Left ventricle myocardium inferior (tissue), 1 donor: Measurements from ENCODE around the gene NFATC2IP. TPM values are rescaled to one million over a fixed set of nuclear protein-coding genes. Genes with fewer than 3 reads are reported as not detected.

Experiments
- DNase-seq: peaks from one replicate; pipeline ENCODE4 v3.0.0-alpha.2; 2020
- H3K27ac ChIP-seq: fragments of 200-600 bp; replicated peaks from 2 replicates; pipeline ENCODE4 v1.8.0; 2021
- H3K27me3 ChIP-seq: fragments of 200-600 bp; 2 replicates; pipeline ENCODE4 v1.8.0; 2021; ENCODE audit warnings: low read depth
- H3K36me3 ChIP-seq: fragments of 200-600 bp; 2 replicates; pipeline ENCODE4 v1.8.0; 2021
- H3K4me1 ChIP-seq: fragments of 200-600 bp; 2 replicates; pipeline ENCODE4 v1.8.0; 2021
- H3K4me3 ChIP-seq: fragments of 200-600 bp; 2 replicates; pipeline ENCODE4 v1.8.0; 2021; ENCODE audit warnings: mild to moderate bottlenecking, moderate library complexity
- H3K9me3 ChIP-seq: fragments of 200-600 bp; replicated peaks from 2 replicates; pipeline ENCODE4 v1.8.0; 2021
- CTCF ChIP-seq: fragments of 200-600 bp; IDR thresholded peaks from 2 replicates; pipeline ENCODE4 v1.8.0; 2021; ENCODE audit warnings: antibody characterized with exemption, mild to moderate bottlenecking, borderline replicate concordance
- intact Hi-C: fragments of 100-400 bp; cut with micrococcal nuclease; formaldehyde crosslinking; loops from one replicate; pipeline ENCODE4 v1.11.0; 2022
- long read RNA-seq: library from polyadenylated mRNA; unstranded; transcript quantifications from one replicate; pipeline ENCODE4 v2.0.0, GENCODE V29; 2021
- total RNA-seq: library from RNA; stranded (reverse); fragmentation: NEBNext Ultra II Directional; extraction: Animal tissue kit (Norgen Biotek cat#: 25700); gene quantifications from one replicate; pipeline ENCODE4 v1.2.1, GENCODE V29; 2021
- donor health status: DM: no; HTN: yes; CAD: no; lungs with severe emphysema.

The NFATC2IP gene
- 18.1 TPM for total RNA-seq
- long read RNA-seq, full-length matches to known transcripts, result 40 of 52 reads
- long read RNA-seq, partial matches to known transcripts, result 6 of 52 reads
- long read RNA-seq, other reads (novel, unspliced or antisense), result 6 of 52 reads

- Histone ChIP-seq H3K4me1 (peaks cover 22% of the 10 kb centered on the region), H3K27ac (peak within 1 kb of the TSS; percentile 90), H3K36me3 (peaks cover 38% of the 10 kb centered on the region), H3K4me3 (peak within 1 kb of the TSS; percentile 92), H3K27me3 (no peaks in the 10 kb centered on the region), H3K9me3 (no peaks in the 10 kb centered on the region)
- DNase-seq, result peak; percentile 99
- intact Hi-C loops, result no loop called here
- TF ChIP-seq CTCF, result no peak
Observed at GRCh38 chr16:28950648-28951409, at the start of gene NFATC2IP. NFATC2IP (plus strand) TSS chr16:28950937; CDS start chr16:28951012, 75 bp downstream.

- H3K27ac ChIP-seq, result no peak overlapping the region
- no peak for DNase-seq
Observed at GRCh38 chr16:28901862-28902261, 48.9 kb upstream of the NFATC2IP start.

DNA sequence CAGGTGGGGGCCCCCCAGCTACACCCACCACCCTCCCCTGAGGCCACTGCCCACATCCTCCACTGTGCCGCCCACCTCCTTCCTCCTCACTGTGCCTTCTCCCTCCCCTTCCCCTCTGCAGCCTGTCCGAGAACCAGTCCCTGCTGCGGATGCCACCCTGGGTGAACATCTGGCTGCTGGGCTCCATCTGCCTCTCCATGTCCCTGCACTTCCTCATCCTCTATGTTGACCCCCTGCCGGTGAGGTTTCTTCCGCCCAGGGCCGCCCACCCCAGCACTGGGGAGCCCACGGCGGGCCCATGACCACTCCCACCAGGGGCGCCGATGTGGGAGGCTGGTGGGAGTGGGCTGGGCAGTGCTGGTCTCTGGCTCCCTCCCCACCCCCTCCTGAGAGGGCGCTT lies 47.8 kb upstream of the NFATC2IP start:
- intact Hi-C loops, result no loop called here
- Histone ChIP-seq H3K27me3 (no peaks in the 10 kb centered on the region), H3K36me3 (peaks cover 35% of the 10 kb centered on the region), H3K27ac (no peak overlapping the region), H3K9me3 (no peaks in the 10 kb centered on the region), H3K4me1 (no peaks in the 10 kb centered on the region), H3K4me3 (no peak overlapping the region)
- TF ChIP-seq CTCF, result no peak
- DNase-seq, result no peak

More at GRCh38 chr16:28901862-28902261, 48.9 kb upstream of the NFATC2IP start:
- Histone ChIP-seq H3K36me3 (peaks cover 25% of the 10 kb centered on the region), H3K4me1 (no peaks in the 10 kb centered on the region), H3K4me3 (no peak overlapping the region), H3K9me3 (no peaks in the 10 kb centered on the region), H3K27me3 (no peaks in the 10 kb centered on the region)
- no peak for TF ChIP-seq CTCF
- intact Hi-C loops, result no loop called here

DNA sequence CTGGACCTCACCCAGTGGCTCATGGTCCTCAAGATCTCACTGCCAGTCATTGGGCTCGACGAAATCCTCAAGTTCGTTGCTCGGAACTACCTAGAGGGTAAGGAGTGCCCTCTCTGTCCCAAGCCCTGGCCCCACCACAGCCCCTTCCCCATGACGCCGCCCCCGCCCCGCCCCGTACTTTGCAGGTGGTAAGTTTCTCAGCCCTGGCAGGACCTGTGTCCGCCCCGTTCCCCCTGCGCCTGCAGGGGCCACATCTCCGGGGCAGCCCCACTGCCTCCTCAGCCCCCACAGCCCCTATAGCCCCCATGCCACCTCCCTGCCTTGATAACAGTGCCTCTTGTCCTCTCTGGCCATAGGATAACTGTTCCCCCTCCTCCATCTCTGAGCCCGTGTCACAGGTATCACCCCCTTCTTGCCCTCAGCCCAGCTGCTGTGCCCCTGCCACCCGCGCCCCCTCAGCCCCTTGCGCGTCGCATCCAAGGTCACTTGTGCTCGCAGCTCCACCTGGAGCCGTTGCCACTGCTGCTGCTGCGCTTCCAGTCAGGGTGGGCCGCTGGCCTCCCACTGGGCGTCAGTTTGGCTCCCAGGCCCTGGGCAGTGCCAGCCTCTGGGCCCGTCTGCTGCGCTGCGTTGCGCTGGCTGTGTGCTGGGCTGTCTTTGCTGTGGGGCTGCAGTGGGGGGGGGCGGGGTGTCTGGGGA lies 47.2 kb upstream of the NFATC2IP start:
- intact Hi-C loops, result no loop called here
- no peak for DNase-seq
- no peaks in the 10 kb centered on the region for H3K9me3 ChIP-seq
- H3K4me1 ChIP-seq, result no peaks in the 10 kb centered on the region
- H3K4me3 ChIP-seq, result no peak overlapping the region
- no peaks in the 10 kb centered on the region for H3K27me3 ChIP-seq
- no peak overlapping the region for H3K27ac ChIP-seq
- peaks cover 41% of the 10 kb centered on the region for H3K36me3 ChIP-seq
- TF ChIP-seq CTCF, result no peak

DNA sequence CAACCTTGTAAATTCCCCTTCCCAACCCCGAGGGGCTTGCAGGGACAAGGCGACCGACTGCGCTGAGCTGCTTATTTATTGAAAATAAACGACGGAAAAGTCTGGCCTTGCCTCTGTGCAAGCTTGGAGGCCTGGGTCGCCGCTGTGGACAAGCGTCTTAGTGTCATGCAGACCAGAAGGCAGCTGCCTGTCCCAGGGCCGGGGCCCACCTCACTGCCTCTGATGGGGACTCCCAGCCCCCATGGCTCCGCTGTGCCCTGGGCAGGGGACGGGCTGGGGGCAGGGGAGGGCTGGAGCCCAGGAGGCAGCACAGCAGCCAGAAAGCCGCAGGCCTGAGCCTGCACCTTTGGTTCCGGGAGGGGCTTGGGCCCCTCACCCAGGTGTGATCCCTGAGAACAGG lies 46.4 kb upstream of the NFATC2IP start:
- H3K9me3 ChIP-seq, result no peaks in the 10 kb centered on the region
- no peak overlapping the region for H3K4me3 ChIP-seq
- H3K27me3 ChIP-seq, result no peaks in the 10 kb centered on the region
- intact Hi-C loops, result no loop called here
- H3K36me3 ChIP-seq, result peaks cover 50% of the 10 kb centered on the region
- no peaks in the 10 kb centered on the region for H3K4me1 ChIP-seq
- TF ChIP-seq CTCF, result no peak
- no peak overlapping the region for H3K27ac ChIP-seq
- DNase-seq, result no peak
